GM10266 (cell line): ENCODE results near the gene WBP1L.

Source experiments
- DNase-seq: peaks from one replicate; pipeline ENCODE4 v3.0.0; 2012; ENCODE audit errors: extremely low spot score
- TF ChIP-seq, protein P1 (sequence below): IDR thresholded peaks from 2 replicates; pipeline ENCODE4 v1.5.1; 2012; ENCODE audit warnings: mild to moderate bottlenecking, low read depth; ENCODE audit not compliant: control insufficient read depth, insufficient read depth; ENCODE audit errors: missing control alignments

Gene WBP1L

DNA sequence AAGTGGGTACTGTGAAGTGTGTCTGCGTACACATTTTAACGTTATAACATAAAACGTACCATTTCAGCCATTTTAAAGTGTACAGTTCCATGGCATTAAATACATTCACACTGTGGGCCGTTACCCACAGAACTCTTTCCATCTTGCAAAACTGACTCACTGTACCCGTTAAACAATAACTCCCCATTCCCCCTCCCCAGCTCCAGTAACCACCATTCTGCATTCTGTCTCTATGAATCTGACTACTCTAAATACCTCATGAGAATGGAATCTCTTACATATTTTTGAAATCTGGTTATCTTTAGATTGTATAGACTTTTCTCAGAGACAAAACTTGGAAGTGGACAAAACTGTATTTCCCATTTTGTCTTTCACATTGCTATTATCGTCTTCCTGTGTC lies 38.8 kb upstream of the WBP1L start:
- no peak for DNase-seq
- TF ChIP-seq, protein P1, sequence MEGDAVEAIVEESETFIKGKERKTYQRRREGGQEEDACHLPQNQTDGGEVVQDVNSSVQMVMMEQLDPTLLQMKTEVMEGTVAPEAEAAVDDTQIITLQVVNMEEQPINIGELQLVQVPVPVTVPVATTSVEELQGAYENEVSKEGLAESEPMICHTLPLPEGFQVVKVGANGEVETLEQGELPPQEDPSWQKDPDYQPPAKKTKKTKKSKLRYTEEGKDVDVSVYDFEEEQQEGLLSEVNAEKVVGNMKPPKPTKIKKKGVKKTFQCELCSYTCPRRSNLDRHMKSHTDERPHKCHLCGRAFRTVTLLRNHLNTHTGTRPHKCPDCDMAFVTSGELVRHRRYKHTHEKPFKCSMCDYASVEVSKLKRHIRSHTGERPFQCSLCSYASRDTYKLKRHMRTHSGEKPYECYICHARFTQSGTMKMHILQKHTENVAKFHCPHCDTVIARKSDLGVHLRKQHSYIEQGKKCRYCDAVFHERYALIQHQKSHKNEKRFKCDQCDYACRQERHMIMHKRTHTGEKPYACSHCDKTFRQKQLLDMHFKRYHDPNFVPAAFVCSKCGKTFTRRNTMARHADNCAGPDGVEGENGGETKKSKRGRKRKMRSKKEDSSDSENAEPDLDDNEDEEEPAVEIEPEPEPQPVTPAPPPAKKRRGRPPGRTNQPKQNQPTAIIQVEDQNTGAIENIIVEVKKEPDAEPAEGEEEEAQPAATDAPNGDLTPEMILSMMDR: no peak

DNA sequence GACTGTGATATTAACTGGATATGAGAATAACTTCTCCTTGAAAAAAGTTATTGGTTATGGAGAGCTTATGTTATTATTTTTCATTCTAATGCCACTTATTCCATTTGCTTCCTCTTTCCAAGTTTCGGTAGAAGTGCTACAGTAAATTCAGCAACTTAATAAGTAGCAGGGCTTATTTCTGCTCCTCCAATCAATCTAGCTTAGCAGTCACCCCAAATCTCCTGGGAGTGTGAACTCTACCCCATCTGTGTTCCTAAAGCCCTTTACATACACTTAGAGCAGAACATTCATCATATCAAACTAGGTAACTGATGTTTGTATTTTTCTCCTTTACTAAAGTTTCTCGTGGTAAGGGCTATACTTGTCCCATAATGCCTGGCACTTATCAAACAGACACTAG lies 38.2 kb upstream of the WBP1L start:
- TF ChIP-seq, protein P1: no peak
- no peak for DNase-seq

DNA sequence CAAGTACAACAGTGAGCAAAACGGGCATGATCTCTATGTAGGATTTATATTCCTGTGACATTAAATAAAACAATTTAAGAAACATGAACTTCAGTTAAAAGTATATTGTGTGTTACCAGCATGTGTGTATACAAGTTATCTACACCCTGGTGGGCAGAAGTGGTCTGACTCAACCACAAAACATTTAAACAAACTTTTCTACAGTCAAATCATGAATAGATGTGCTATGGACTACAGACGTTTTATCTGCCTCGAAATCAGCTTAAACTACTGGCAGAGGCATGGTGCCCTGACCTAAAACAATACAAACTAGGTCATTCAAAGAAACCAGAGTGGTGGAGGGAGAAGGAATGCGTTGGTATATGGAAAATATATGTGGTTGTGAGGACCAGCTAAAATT lies 33.1 kb upstream of the WBP1L start:
- no peak for DNase-seq
- TF ChIP-seq, protein P1: no peak

DNA sequence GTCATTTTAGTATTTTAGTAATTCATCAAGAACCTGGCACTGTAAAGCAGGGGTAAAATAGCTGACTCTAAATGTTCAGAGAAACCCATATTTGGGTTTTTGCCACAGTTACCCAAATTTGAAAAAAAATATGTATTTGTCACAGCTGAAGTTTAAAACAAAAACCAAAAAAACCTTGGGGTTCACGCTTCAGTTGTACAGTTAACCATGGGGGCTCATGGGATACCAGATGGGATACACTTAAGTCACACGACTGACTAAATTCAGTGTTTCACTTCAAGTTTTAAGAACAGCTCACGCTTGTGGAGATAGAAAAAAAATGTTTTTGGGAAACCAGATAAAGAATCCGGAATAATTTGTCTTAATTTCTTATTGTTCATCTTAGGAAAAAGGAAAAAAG lies 31.7 kb upstream of the WBP1L start:
- TF ChIP-seq, protein P1: no peak
- DNase-seq: no peak

DNA sequence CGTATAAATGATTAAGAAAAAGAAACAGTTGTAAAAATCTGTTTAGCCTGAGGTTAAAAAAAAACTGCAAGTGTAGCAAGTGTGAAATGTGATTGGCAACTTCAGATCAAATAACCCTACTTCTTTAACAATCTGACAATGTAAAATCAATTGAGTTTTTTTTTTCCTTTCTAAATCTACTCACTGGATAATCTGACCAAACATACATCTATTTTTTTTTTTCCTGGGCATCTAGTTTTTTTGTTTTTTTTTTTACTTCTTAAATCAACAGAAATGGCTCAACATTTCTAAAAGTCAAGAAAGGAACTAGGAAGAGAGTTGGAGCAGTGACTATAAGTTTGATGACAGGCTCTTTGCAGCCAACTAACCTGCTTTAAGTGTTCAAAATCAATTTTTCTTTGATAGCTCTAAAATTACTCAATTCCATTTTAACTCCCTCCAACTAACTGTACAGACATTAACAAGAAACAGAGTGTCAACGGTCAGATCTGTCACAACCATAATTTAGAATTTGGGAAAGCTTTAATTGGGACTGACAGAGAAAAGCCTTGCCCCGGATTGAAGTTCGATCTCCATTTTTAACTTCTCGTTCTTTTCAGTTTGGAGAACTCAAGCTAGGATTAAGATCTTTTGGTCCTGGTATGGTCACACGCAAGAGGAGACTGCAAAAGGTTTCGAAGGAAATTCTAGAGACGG lies 30.8 kb upstream of the WBP1L start:
- no peak for DNase-seq
- TF ChIP-seq, protein P1: no peak

DNA sequence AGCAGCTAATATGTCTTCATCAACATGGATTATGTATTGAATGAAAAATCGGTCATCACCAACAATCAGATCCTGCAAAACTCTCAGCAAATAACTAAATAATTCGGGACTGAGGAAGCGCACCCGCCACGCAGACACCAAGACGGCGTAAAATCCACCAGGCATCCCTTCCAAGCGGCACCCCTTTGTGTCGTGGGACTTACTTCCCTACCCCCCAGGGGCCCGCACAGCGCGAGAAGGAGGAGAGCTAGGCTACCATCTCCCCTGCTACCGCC lies 30.3 kb upstream of the WBP1L start:
- no peak for DNase-seq
- TF ChIP-seq, protein P1: peak; percentile 27

DNA sequence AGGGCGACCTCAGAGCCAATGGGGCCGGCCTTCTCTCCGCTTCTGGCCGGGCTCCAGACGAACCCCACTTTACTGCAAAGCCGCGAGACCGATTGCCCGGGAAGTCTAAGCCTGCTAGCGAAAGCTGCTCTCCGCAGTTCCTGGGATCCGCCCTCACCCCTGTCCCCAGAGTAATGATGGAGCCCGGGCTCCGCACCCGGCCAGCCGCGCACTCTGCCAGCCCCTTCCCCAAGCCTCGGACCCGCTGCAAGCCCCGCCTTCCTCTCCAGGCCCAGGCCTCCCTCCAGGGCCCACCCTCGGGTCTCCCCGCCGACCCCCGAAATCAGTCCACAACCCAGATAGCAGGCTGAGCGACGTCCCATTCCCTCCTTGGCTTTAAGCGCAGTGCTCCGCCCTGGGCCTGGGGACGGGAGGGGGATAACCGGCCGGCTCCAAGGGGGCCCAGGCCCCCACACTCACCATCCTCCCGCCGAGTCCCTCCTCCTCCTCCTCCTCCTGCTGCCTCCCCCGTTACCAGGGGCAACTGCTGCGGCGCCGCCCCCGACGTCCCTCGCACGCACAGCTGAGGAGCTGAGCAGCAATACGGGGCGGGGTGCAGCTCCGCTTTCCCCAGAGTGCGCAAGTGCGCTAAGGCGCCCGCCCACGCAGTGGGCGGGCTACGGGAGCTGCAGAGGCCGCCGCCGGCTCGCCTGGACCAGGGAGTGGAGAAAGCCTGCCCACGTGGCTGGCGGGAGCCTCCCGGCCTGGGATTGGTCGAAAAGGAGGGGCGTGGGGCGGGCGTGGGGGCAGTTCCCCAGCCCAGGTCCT lies 29.7 kb upstream of the WBP1L start, which contains the start of gene ARL3:
Gene ARL3, minus strand, starts transcription at position 584 of the 807 bp plus-strand sequence. Its CDS starts 122 bp downstream, at position 462.
- TF ChIP-seq, protein P1: no peak
- peak; percentile 94 for DNase-seq
